Liver (tissue), 9 donors: Measurements from ENCODE around the gene SMPD1. TPM values are rescaled to one million over a fixed set of nuclear protein-coding genes. Genes with fewer than 3 reads are reported as not detected.

Source experiments
- DNase-seq: peaks from one replicate; pipeline ENCODE4 v3.0.0-alpha.2; 2017; ENCODE audit warnings: low spot score
- H3K27ac ChIP-seq, 2 donors: one replicate each; pipeline ENCODE4 v1.7.0; 2013; ENCODE audit warnings: inconsistent platforms in 2 of 2, low read length in 2 of 2, control low read depth in 1 of 2, low read depth in 1 of 2, mild to moderate bottlenecking in 1 of 2
- H3K27me3 ChIP-seq, 4 donors: one replicate each; pipeline versions ENCODE4 v1.6.1 to v1.7.0; 2013; ENCODE audit warnings: low read length in 3 of 4, inconsistent platforms in 1 of 4, mild to moderate bottlenecking in 1 of 4, moderate library complexity in 1 of 4; ENCODE audit not compliant: control insufficient read depth in 4 of 4, insufficient read depth in 4 of 4
- H3K36me3 ChIP-seq, 4 donors: one replicate each; pipeline versions ENCODE4 v1.6.1 to v1.7.0; 2013; ENCODE audit warnings: low read length in 3 of 4, mild to moderate bottlenecking in 3 of 4, low read depth in 1 of 4, moderate library complexity in 1 of 4; ENCODE audit not compliant: control insufficient read depth in 4 of 4, insufficient read depth in 3 of 4
- H3K4me1 ChIP-seq, 4 donors: one replicate each; pipeline versions ENCODE4 v1.6.1 to v1.7.0; 2013; ENCODE audit warnings: low read length in 3 of 4, mild to moderate bottlenecking in 3 of 4, moderate library complexity in 1 of 4; ENCODE audit not compliant: control insufficient read depth in 4 of 4, insufficient read depth in 4 of 4
- H3K4me3 ChIP-seq, 3 donors: one replicate each; pipeline versions ENCODE4 v1.6.1 to v1.7.0; 2013; ENCODE audit warnings: low read length in 3 of 3, control low read depth in 1 of 3, low read depth in 1 of 3, mild to moderate bottlenecking in 1 of 3
- H3K9ac ChIP-seq, 2 donors: one replicate each; pipeline ENCODE4 v1.7.0; 2013; ENCODE audit warnings: low read length in 2 of 2, mild to moderate bottlenecking in 2 of 2, moderate library complexity in 2 of 2, control low read depth in 1 of 2, low read depth in 1 of 2
- H3K9me3 ChIP-seq, 4 donors: one replicate each; pipeline versions ENCODE4 v1.6.1 to v1.7.0; 2013; ENCODE audit warnings: low read length in 3 of 4; ENCODE audit not compliant: control insufficient read depth in 4 of 4
- ATF3 ChIP-seq: IDR thresholded peaks from 2 replicates; pipeline ENCODE4 v1.6.1; 2016; ENCODE audit warnings: antibody characterized with exemption
- CTCF ChIP-seq: fragments of 150-350 bp; IDR thresholded peaks from 2 replicates; pipeline ENCODE4 v1.5.1; 2017; ENCODE audit warnings: improper control_type of control experiment, low read depth, low read length; ENCODE audit not compliant: missing input control
- FOXA1 ChIP-seq: IDR thresholded peaks from 2 replicates; pipeline ENCODE4 v1.6.1; 2016; ENCODE audit warnings: antibody characterized with exemption
- FOXA2 ChIP-seq: IDR thresholded peaks from 2 replicates; pipeline ENCODE4 v1.6.1; 2016; ENCODE audit warnings: antibody characterized with exemption
- HNF4G ChIP-seq: IDR thresholded peaks from 2 replicates; pipeline ENCODE4 v1.6.1; 2016; ENCODE audit warnings: antibody characterized with exemption
- JUND ChIP-seq, 2 donors: IDR thresholded peaks; 2 replicates each; pipeline ENCODE4 v1.6.1; 2016; ENCODE audit warnings: antibody characterized with exemption in 2 of 2
- NR2F2 ChIP-seq: IDR thresholded peaks from 2 replicates; pipeline ENCODE4 v1.6.1; 2016; ENCODE audit warnings: antibody characterized with exemption
- RAD21 ChIP-seq, 2 donors: IDR thresholded peaks; 2 replicates each; pipeline ENCODE4 v1.6.1; 2016; ENCODE audit warnings: antibody characterized with exemption in 2 of 2, mild to moderate bottlenecking in 2 of 2
- REST ChIP-seq: IDR thresholded peaks from 2 replicates; pipeline ENCODE4 v1.6.1; 2016; ENCODE audit warnings: antibody characterized with exemption, mild to moderate bottlenecking
- RXRA ChIP-seq, 2 donors: IDR thresholded peaks; 2 replicates each; pipeline ENCODE4 v1.6.1; 2017 to 2018; ENCODE audit warnings: antibody characterized with exemption in 2 of 2, mild to moderate bottlenecking in 1 of 2
- TAF1 ChIP-seq: conservative IDR thresholded peaks from 2 replicates; pipeline ENCODE4 v1.6.1; 2016; ENCODE audit warnings: antibody characterized with exemption, mild to moderate bottlenecking
- YY1 ChIP-seq: IDR thresholded peaks from 2 replicates; pipeline ENCODE4 v1.6.1; 2016; ENCODE audit warnings: antibody characterized with exemption, mild to moderate bottlenecking
- ZBTB33 ChIP-seq: IDR thresholded peaks from 2 replicates; pipeline ENCODE4 v1.6.1; 2016; ENCODE audit warnings: antibody characterized with exemption
- WGBS: extraction: QIAGEN DNeasy Blood & Tissue Kit; methylation state at CpG from one replicate; pipeline ENCODE4 v1.1.7; 2013; 5-methylcytosine and 5-hydroxymethylcytosine counted together
- polyA plus RNA-seq, 2 donors: library from polyadenylated mRNA; stranded (reverse) in 1 of 2; unstranded in 1 of 2; fragments of 200-250 nt in 1 of 2; fragments of >200 nt in 1 of 2; fragmentation: Nextera tagmentation in 1 of 2; extraction: Ambion mirVana in 1 of 2; gene quantifications; one replicate each; pipeline versions ENCODE4 v1.2.1 to v1.2.3, GENCODE V29; 2013 to 2015
- total RNA-seq, 2 donors: library from RNA; depleted of rRNA; stranded (reverse); fragments of >200 nt; gene quantifications; one replicate each; pipeline ENCODE4 v1.2.3, GENCODE V29; 2014
- donor health status: healthy.
- donor health status: healthy.
- donor health status: healthy.
- donor health status: healthy.
- donor health status: healthy.

The SMPD1 gene
- total and polyA plus RNA-seq, 4 donors, result 15.4 to 91.6 (median 45.4) TPM

- TF ChIP-seq REST, result no peak
- no peak for TF ChIP-seq ZBTB33
- no peak for TF ChIP-seq JUND (IDR thresholded peaks at IDR 0.05)
These were observed 24.6 kb downstream of the SMPD1 start (continued) for GRCh38 chr11:6414874-6415328.

GRCh38 chr11:6415797-6416196 is 25.5 kb downstream of the SMPD1 start:
- WGBS, result 85% methylated on average over 6 of the region's 6 CpGs
- H3K9me3 ChIP-seq, result no peaks in the 10 kb centered on the region
- no peak overlapping the region for H3K9ac ChIP-seq
- no peak for DNase-seq
- H3K36me3 ChIP-seq, result peaks cover 0 to 1% (median 0%) of the 10 kb centered on the region in 4 donors
- H3K27me3 ChIP-seq, result no peaks in the 10 kb centered on the region
- no peak overlapping the region for H3K4me3 ChIP-seq
- H3K4me1 ChIP-seq, result peaks cover 0 to 12% (median 3%) of the 10 kb centered on the region in 4 donors
- TF ChIP-seq REST, result no peak
- TF ChIP-seq HNF4G, result no peak
- no peak for TF ChIP-seq NR2F2
- TF ChIP-seq FOXA2, result no peak
- no peak for TF ChIP-seq TAF1
- no peak for TF ChIP-seq ZBTB33
- TF ChIP-seq RXRA (IDR thresholded peaks at IDR 0.05), result no peak
- TF ChIP-seq JUND (IDR thresholded peaks at IDR 0.05), result no peak
- TF ChIP-seq YY1, result no peak
- no peak for TF ChIP-seq RAD21 (IDR thresholded peaks at IDR 0.05)
- TF ChIP-seq ATF3, result no peak
- TF ChIP-seq FOXA1, result no peak
- no peak for TF ChIP-seq CTCF
- no peak overlapping the region for H3K27ac ChIP-seq
